HT-29 (cell line): Measurements from ENCODE around the gene MPDU1. TPM values are rescaled to one million over a fixed set of nuclear protein-coding genes. Genes with fewer than 3 reads are reported as not detected.

ENCODE experiments used
- DNase-seq: peaks from one replicate; pipeline ENCODE4 v3.0.0-alpha.2; 2015; ENCODE audit warnings: low spot score
- total RNA-seq: library from RNA; depleted of rRNA; stranded (reverse); fragments of >200 nt; shearing (Covaris generic); gene quantifications from 2 replicates; pipeline ENCODE4 v1.2.3, GENCODE V29; 2014

MPDU1 gene
- total RNA-seq, 1 experiment from 2014 or later = 81.4 TPM

DNA sequence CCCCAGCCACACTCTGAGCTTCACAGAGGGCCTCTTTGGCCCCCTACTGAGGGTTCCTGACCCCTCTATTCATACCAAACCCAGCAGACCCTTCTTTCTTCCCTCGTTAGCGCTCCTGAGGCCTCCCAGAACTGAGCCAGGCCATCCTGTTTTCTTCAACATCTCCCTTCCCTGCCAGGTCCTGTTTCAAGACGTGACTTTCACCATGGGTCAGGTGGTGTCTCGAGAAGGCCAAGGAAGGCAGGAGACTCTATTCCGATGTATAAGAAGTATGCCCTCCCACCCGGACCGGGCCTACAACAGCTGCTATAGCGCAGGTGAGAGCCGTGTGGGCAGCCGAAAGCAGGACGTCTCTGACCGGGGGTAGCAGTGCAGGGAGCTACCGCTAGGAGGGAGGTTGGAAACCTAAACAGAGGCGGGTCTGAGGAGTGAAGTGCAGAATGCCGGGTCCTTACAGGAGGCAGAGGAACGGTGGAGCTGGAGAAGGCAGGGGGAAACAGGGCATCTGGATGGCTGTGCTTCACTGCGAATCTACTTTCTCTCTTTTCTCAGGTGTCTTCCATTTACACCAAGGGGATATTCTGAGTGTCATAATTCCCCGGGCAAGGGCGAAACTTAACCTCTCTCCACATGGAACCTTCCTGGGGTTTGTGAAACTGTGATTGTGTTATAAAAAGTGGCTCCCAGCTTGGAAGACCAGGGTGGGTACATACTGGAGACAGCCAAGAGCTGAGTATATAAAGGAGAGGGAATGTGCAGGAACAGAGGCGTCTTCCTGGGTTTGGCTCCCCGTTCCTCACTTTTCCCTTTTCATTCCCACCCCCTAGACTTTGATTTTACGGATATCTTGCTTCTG lies 23.3 kb upstream of the MPDU1 start:
- peak; percentile 63 for DNase-seq

DNA sequence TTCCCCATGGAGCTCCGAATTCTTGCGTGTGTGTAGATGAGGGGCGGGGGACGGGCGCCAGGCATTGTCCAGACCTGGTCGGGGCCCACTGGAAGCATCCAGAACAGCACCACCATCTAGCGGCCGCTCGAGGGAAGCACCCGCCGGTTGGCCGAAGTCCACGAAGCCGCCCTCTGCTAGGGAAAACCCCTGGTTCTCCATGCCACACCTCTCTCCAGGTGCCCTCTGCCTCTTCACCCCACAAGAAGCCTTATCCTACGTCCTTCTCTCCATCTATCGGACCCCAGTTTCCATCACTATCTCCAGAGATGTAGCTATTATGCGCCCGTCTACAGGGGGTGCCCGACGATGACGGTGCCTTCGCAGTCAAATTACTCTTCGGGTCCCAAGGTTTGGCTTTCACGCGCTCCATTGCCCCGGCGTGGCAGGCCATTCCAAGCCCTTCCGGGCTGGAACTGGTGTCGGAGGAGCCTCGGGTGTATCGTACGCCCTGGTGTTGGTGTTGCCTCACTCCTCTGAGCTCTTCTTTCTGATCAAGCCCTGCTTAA lies 22.6 kb upstream of the MPDU1 start:
- peak; percentile 84 for DNase-seq

DNA sequence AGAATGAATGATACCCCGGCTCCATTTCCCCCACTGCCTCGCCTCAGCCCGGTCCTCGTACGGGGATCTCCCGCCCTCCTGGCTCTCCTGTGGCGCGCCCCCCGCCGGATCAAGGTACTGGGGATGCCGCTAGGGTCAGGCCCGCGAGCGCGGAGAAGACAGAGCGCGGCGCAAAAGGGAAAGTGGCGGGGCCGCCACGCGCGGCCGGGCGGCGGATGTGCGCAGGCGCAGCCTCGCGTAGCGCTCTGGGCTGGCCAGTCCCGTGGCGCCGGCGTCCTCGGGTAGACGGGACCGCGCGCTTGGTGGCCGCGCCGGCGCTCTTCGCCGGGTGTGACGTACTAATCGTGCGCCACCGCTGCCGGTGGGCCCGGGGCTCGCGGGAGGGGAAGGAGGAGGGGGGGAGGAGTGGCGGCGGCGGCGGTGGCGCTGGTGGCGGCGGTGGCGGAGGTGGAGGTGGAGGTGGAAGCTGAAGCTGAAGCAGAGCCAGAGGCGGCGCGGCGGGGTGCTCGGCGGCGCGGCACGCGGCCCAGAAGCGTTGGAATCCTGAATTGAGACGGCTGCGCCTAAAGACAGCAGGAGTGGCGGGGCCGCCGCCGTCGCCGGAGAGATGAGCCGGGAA lies 22.0 kb upstream of the MPDU1 start, which contains the start of gene SENP3:
Gene SENP3 (plus strand): TSS at position 331 of the 619 bp plus-strand sequence. CDS start 1,158 bp downstream, outside the sequence.
- peak; percentile 80 for DNase-seq

DNA sequence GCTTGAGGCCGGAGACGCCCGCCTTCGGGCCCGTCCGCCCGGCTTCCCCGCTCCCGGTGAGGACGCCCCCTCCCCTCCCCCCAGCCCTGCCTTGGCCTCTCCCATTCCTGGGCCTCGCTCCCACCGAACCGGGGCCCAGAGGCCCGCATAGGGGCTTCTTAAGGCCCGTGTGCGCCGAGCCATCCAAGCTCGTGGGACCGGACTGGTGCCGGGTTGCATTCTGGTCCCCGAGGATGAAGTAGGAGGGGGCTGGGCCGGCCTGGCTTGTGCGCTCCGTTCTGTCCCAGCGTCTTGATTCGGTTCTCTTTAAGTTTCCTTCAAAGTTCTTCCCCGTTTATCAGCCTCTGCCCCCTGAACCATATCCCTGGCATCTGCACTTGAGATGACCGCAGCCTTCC lies 21.4 kb upstream of the MPDU1 start:
- DNase-seq = no peak

DNA sequence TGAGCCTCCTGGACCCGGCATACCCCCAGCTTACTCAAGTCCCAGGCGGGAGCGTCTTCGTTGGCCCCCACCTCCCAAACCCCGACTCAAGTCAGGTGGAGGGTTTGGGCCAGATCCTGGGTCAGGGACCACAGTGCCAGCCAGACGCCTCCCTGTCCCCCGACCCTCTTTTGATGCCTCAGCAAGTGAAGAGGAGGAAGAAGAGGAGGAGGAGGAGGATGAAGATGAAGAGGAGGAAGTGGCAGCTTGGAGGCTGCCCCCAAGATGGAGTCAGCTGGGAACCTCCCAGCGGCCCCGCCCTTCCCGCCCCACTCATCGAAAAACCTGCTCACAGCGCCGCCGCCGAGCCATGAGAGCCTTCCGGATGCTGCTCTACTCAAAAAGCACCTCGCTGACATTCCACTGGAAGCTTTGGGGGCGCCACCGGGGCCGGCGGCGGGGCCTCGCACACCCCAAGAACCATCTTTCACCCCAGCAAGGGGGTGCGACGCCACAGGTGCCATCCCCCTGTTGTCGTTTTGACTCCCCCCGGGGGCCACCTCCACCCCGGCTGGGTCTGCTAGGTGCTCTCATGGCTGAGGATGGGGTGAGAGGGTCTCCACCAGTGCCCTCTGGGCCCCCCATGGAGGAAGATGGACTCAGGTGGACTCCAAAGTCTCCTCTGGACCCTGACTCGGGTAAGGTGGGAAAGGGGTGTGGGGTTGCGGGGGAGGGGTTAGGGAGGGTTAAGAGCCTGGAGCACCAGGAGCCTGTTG lies 20.4 kb upstream of the MPDU1 start:
- DNase-seq = no peak

GRCh38 chr17:7569571-7569970 lies 14.1 kb upstream of the MPDU1 start:
- no peak for DNase-seq

- DNase-seq = no peak
These were observed 13.3 kb upstream of the MPDU1 start for GRCh38 chr17:7570351-7570750.

DNA sequence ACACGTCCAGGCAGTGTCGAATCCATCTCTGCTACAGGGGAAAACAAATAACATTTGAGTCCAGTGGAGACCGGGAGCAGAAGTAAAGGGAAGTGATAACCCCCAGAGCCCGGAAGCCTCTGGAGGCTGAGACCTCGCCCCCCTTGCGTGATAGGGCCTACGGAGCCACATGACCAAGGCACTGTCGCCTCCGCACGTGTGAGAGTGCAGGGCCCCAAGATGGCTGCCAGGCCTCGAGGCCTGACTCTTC lies 11.4 kb upstream of the MPDU1 start:
- no peak for DNase-seq

GRCh38 chr17:7572588-7573323 lies 10.9 kb upstream of the MPDU1 start:
- DNase-seq = peak; percentile 97

GRCh38 chr17:7573324-7574080 lies 10.2 kb upstream of the MPDU1 start:
- DNase-seq = peak; percentile 65

- DNase-seq = no peak
These were observed 9.3 kb upstream of the MPDU1 start for GRCh38 chr17:7574176-7574953.

DNA sequence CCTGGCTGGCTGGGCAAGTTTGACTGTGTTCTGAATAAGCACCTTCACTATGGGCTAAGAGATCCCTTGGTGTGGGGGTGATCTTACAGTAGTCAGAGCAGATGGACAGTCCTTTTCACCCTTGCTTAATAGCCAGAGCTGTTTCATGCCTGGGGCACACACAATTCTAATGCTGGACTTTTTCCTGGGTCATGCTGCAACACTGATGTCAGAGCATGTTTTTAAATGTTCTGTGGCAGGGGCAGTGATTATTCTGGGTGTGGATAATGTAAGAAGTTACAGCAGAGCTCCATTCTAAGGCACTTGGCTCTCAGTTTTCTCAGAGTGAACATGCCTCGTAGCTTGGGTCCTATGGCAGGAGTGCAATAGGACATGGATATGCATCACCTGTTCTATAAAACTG lies 8.2 kb upstream of the MPDU1 start:
- no peak for DNase-seq

DNA sequence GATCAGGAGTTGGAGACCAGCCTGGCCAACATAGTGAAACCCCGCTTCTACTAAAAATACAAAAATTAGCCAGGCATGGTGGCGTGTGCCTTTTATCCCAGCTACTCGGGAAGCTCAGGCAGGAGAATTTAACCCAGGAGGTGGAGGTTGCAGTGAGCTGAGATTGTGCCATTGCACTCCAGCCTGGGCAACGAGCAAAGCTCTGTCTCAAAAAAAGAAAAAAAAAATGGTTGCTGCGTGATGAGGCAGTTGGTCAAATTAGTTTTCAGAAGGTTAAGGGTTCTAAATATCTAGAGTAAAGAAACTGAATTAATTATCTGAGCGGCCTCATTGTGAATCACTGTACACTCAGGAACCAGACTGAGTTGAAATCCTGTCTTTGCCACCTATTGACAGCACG lies 7.7 kb upstream of the MPDU1 start:
- DNase-seq = no peak

DNA sequence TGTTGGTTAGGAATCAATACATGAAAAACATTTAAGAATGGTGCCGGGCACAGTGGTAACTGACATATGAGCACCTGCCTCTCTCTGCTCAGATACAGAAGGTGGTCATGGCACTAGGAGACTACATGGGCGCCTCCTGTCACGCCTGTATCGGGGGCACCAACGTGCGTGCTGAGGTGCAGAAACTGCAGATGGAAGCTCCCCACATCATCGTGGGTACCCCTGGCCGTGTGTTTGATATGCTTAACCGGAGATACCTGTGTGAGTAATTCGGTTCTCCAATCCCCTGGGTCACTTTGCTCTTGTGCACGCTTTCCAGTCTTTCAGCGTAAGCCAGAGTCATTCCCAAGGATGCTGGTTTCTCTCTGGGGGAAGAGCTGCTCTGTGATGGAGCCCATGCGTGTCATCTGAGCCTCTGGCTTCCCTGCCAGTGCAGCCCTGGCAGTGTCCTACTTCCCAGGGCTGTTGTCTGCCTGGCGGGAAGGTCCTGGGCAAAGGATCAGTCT lies 7.2 kb upstream of the MPDU1 start:
- no peak for DNase-seq

- DNase-seq = no peak
These were observed 6.1 kb upstream of the MPDU1 start for GRCh38 chr17:7577327-7578199.

DNA sequence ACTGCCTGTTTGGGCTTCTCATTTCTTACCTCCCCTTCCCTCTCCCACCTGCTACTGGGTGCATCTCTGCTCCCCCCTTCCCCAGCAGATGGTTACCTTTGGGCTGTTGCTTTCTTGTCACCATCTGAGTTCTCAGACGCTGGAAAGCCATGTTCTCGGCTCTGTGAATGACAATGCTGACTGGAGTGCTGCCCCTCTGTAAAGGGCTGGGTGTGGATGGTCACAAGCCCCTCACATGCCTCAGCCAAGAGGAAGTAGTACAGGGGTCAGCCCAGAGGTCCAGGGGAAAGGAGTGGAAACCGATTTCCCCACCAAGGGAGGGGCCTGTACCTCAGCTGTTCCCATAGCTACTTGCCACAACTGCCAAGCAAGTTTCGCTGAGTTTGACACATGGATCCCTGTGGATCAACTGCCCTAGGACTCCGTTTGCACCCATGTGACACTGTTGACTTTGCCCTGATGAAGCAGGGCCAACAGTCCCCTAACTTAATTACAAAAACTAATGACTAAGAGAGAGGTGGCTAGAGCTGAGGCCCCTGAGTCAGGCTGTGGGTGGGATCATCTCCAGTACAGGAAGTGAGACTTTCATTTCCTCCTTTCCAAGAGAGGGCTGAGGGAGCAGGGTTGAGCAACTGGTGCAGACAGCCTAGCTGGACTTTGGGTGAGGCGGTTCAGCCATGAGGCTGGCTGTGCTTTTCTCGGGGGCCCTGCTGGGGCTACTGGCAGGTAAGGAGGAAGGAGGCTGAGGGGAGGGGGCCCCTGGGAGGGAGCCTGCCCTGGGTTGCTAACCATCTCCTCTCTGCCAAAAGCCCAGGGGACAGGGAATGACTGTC lies 4.4 kb upstream of the MPDU1 start, which contains the start of gene CD68:
Gene CD68 (plus strand): TSS at position 638 of the 833 bp plus-strand sequence. CDS start 40 bp downstream, at position 678.
- DNase-seq = peak; percentile 84

DNA sequence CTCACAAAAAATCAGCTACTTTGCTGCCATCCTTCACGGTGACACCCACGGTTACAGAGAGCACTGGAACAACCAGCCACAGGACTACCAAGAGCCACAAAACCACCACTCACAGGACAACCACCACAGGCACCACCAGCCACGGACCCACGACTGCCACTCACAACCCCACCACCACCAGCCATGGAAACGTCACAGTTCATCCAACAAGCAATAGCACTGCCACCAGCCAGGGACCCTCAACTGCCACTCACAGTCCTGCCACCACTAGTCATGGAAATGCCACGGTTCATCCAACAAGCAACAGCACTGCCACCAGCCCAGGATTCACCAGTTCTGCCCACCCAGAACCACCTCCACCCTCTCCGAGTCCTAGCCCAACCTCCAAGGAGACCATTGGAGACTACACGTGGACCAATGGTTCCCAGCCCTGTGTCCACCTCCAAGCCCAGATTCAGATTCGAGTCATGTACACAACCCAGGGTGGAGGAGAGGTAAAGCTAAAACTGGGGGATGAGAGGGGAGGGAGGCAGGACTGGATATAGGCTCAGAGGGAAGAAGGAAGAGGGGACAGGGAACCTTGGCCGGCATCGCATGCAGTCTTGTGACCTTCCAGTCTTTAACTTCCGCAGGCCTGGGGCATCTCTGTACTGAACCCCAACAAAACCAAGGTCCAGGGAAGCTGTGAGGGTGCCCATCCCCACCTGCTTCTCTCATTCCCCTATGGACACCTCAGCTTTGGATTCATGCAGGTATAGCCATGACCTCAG lies 3.6 kb upstream of the MPDU1 start:
- DNase-seq = no peak
